HG02678 (cell line): ENCODE data around the gene HCST.
"Not testable (repeated sequence)": the region's sequence is repeated elsewhere in the genome, so short reads cannot be mapped to it uniquely, and the experiment has no call there.

Source experiments
- ATAC-seq: cut with Tn5 transposase; IDR thresholded peaks from one replicate; pipeline ENCODE4 v1.9.1; 2021; ENCODE audit warnings: mild to moderate bottlenecking, moderate library complexity; ENCODE audit not compliant: unreplicated experiment

The HCST gene

GRCh38 chr19:35879068-35879467 lies 23.3 kb upstream of the HCST start:
- ATAC-seq, result no peak

- no peak for ATAC-seq
Observed at GRCh38 chr19:35879770-35880317, 22.5 kb upstream of the HCST start.

- ATAC-seq, result no peak
Observed at GRCh38 chr19:35882114-35882832, 20.1 kb upstream of the HCST start.

GRCh38 chr19:35883882-35884281 lies 18.4 kb upstream of the HCST start:
- ATAC-seq, result no peak

DNA sequence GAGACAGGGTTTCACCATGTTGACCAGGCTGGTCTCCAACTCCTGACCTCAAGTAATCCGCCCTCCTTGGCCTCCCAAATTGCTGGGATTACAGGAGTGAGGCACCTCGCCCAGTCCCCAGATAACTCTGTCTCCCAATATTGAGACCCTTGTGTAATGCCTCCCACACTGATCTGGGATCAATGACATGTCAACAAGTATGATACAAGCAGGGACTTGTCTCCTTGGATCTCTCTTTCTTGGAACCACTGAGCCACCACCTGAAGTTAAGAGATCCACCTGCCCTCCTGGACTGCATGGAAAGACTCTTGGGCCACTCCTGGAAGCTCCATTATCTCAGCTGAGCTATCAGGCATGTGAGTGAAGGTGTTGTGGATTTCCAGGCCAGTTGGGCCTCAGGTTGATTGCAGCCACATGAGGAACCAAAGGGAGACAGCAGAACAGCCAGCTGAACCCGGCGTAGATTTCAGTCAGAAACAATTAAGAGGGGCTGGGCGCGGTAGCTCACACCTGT lies 17.0 kb upstream of the HCST start:
- no peak for ATAC-seq

GRCh38 chr19:35885904-35886303 lies 16.4 kb upstream of the HCST start:
- ATAC-seq, result no peak

- ATAC-seq, result no peak
Observed at GRCh38 chr19:35887197-35887596, 15.1 kb upstream of the HCST start.

- ATAC-seq, result no peak
Observed at GRCh38 chr19:35888398-35888797, 13.9 kb upstream of the HCST start.

GRCh38 chr19:35889370-35890112 lies 12.8 kb upstream of the HCST start:
- no peak for ATAC-seq

DNA sequence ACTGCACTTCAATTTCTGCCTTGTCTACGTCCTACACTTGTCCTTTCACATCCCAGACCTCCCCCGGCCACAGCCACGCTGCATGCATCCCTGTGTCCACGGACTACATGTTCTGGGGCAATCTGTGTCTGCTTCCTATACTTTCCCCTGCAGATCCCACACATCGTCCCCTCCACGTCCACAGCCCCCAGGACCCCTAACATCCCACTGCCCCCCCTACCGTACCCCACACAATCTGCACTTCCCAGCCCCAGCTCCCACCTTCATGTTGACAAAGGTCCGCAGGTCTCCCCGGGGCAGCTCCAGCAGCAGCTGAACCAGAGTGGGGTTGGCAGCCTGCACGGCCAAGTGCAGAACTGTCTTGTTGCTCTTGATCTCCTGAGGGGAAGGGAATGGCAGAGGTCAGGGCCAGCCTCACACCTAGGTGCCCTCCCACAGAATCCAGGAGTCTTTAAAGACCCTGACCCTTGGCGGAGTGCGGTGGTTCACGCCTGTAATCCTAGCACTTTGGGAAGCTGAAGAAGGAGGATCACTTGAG lies 12.1 kb upstream of the HCST start:
- ATAC-seq, result no peak

DNA sequence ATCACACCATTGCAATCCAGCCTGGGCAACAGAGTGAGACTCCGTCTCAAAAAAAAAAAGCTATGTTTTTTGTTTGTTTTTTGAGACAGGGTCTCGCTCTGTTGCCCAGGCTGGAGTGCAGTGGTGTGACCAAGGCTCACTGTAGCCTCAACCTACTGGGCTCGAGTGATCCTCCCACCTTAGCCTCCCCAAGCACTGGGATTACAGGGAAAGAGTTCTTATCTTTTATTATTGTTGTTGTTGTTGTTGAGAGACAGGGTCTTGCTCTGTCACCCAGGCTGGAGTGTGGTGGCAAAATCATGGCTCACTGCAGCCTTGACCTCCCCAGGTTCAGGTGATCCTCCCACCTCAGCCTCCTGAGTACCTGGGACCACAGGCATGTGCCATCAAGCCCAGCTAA lies 10.5 kb upstream of the HCST start:
- not testable (repeated sequence) for ATAC-seq

- no peak for ATAC-seq
Observed at GRCh38 chr19:35894342-35894741, 8.0 kb upstream of the HCST start.

- ATAC-seq, result no peak
Observed at GRCh38 chr19:35895911-35896642, 6.3 kb upstream of the HCST start.

DNA sequence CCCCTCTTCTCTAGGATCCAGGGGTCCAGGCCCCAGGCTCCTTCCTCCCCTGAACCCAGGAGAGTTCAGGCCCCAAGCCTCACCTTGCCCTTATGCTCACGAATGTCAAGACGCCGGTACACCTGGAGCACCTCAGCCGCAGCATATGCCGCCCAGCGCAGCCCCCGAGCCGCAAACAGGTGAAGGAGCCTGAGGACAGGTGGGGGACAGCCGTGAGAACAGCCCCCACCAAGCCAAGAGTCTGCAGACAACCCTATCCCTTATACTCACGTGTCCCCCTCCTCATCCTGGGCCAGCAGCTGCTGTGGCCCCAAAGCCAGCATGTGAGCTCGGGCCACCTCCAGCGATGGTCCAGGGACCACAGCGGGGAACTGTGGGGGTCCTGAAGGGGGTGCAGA lies 5.7 kb upstream of the HCST start:
- no peak for ATAC-seq

GRCh38 chr19:35897706-35898451 lies 4.5 kb upstream of the HCST start:
- no peak for ATAC-seq

- no peak for ATAC-seq
Observed at GRCh38 chr19:35898499-35898809, 3.9 kb upstream of the HCST start.

DNA sequence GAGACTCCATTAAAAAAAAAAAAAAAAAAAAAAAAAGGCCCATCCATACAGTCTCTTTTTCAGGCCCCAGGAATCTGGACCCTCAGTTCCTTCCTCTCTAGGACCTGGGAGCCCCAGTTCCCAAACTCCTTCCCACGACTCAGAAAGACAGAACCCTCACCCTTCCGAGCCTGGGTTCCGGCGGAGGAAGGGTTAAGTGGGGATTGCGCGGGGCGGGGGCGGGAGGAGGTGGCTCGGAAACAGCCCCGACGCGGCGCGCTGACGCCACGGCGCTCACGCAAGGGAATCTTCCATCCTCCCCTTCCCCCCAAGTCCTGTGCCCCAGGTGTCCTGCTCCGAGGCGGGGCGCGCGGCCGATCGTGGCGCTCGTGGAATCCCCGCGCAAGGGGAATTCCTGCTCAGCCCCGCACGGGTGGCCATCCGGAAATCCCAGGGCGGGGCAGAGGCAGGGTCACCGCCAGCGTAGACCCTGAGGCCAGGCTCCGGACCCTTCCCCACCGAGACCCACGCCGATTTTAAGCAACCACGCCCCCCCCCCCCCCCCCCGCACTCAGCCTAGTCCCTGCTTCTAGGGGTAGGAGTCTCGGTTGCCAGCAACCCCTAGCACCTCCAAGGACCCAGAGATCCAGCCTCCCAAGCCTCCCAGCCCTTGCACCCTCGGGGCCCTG lies 2.6 kb upstream of the HCST start:
- ATAC-seq, result peak; percentile 50

GRCh38 chr19:35901055-35901644 lies 1.2 kb upstream of the HCST start:
- no peak for ATAC-seq

- ATAC-seq, result no peak
Observed at GRCh38 chr19:35902870-35903475, 644 bp downstream of the HCST start.
